Endothelial cell of coronary artery (primary cell): Measurements from ENCODE around the gene ENOSF1. TPM values are rescaled to one million over a fixed set of nuclear protein-coding genes. Genes with fewer than 3 reads are reported as not detected.

Source experiments
- total RNA-seq: library from RNA; depleted of rRNA; stranded (reverse); fragments of >200 nt; gene quantifications from 2 replicates; pipeline ENCODE4 v1.2.3, GENCODE V29; 2014

ENOSF1 gene, protein sequence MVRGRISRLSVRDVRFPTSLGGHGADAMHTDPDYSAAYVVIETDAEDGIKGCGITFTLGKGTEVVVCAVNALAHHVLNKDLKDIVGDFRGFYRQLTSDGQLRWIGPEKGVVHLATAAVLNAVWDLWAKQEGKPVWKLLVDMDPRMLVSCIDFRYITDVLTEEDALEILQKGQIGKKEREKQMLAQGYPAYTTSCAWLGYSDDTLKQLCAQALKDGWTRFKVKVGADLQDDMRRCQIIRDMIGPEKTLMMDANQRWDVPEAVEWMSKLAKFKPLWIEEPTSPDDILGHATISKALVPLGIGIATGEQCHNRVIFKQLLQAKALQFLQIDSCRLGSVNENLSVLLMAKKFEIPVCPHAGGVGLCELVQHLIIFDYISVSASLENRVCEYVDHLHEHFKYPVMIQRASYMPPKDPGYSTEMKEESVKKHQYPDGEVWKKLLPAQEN
- total RNA-seq: 19.0 and 30.8 TPM in 2 replicates

DNA sequence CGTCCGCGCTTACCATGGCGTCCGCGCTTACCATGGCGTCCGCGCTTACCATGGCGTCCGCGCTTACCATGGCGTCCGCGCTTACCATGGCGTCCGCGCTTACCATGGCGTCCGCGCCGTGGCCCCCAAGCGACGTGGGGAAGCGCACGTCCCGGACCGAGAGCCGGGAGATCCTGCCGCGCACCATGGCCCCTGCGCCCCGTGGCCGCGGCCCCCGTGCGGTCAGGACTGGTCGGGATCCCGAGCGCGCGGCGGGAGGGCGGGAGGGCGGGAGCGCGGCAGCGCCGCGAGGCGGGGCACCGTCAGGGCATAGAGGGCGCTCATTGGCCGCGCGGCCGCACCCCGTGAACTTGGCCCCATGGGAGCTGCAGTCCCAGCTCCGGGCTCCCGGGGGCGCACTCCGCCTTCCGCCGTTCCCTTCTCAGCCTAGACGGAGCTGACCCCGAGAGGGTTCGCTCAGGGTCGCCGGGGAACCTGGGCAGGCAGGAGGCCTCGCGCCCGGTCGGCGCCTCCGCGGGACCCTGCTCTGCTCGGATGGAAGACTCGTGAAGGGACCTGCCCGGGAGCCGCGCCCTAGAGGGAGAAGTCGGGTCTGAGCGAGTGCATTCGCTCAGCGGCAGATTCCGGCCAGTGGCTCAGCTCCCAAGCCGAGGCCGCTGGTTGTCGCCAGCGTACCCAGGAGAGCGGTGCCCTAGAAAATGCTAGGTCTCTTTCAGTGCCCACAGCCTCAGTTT lies at the start of gene ENOSF1:
ENOSF1 (minus strand) TSS at position 230 of the 734 bp plus-strand sequence; CDS start at position 187, 43 bp downstream.

DNA sequence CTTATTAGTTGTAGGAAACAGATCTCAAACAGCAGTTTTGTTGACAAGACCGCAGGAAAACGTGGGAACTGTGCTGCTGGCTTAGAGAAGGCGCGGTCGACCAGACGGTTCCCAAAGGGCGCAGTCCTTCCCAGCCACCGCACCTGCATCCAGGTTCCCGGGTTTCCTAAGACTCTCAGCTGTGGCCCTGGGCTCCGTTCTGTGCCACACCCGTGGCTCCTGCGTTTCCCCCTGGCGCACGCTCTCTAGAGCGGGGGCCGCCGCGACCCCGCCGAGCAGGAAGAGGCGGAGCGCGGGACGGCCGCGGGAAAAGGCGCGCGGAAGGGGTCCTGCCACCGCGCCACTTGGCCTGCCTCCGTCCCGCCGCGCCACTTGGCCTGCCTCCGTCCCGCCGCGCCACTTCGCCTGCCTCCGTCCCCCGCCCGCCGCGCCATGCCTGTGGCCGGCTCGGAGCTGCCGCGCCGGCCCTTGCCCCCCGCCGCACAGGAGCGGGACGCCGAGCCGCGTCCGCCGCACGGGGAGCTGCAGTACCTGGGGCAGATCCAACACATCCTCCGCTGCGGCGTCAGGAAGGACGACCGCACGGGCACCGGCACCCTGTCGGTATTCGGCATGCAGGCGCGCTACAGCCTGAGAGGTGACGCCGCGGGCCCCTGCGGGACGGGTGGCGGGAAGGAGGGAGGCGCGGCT lies 55.0 kb downstream of the ENOSF1 start, which contains the start of gene TYMS:
TYMS (plus strand) TSS at position 343 of the 690 bp plus-strand sequence; CDS start at position 433, 90 bp downstream.

Other genes with a start within 250 kb of the ENOSF1 start
- 0.94 and 16.5 TPM in 2 replicates for gene COLEC12, start 211.9 kb downstream of the ENOSF1 start, total RNA-seq
- gene CETN1, start 132.2 kb downstream of the ENOSF1 start, total RNA-seq: not detected in 2 replicates
- not detected in 2 replicates for gene CLUL1, start 115.6 kb downstream of the ENOSF1 start, total RNA-seq
- 25.2 and 40.8 TPM in 2 replicates for gene TYMS, start 55.0 kb downstream of the ENOSF1 start, total RNA-seq
- 136 and 208 TPM in 2 replicates for gene YES1, start 99.6 kb upstream of the ENOSF1 start, total RNA-seq
- gene ADCYAP1, start 192.2 kb upstream of the ENOSF1 start, total RNA-seq: 0.94 TPM in 1 of 2 replicates, not detected in the other